SK-N-SH (cell line): ENCODE results near the gene KLF7. TPM values are rescaled to one million over a fixed set of nuclear protein-coding genes. Genes with fewer than 3 reads are reported as not detected.

Experiments used
- CTCF ChIA-PET: fragments of 300-600, 350-600 bp; formaldehyde crosslinking; extraction: SDS; loops from one replicate; lab custom pipeline; 2021; lab: Yijun Ruan, JAX
- POLR2A ChIA-PET: fragments of 350-600 bp; sonication (Branson Sonifier 250); formaldehyde crosslinking; extraction: SDS; loops from one replicate; lab custom pipeline; 2020; ENCODE audit warnings: antibody characterized with exemption, inconsistent platforms; lab: Yijun Ruan, JAX
- DNase-seq: peaks from one replicate; pipeline ENCODE4 v3.0.0; 2012
- H2AFZ ChIP-seq: fragments of 200-600 bp; sonication (generic); 2 replicates; pipeline ENCODE4 v1.8.1; 2016; ENCODE audit warnings: antibody characterized with exemption, mild to moderate bottlenecking, low read depth
- H3F3A ChIP-seq: fragments of 200-600 bp; sonication (generic); replicated peaks from 2 replicates; pipeline ENCODE3; 2016; ENCODE audit warnings: antibody characterized with exemption, mild to moderate bottlenecking; ENCODE audit not compliant: insufficient read depth
- H3K27ac ChIP-seq, 2 experiments: fragments of 200-500 bp in 1 of 2; fragments of 200-600 bp in 1 of 2; sonication (Bioruptor generic) in 1 of 2; sonication (generic), shearing (Covaris generic) in 1 of 2; 2 replicates each; pipeline versions ENCODE4 v1.5.1 to v1.6.1; 2014 to 2016; ENCODE audit warnings: low read depth in 2 of 2, inconsistent platforms in 1 of 2, low read length in 1 of 2, mild to moderate bottlenecking in 1 of 2, mixed read lengths in 1 of 2
- H3K27me3 ChIP-seq: fragments of 200-600 bp; sonication (generic), shearing (Covaris generic); 2 replicates; pipeline ENCODE4 v1.6.1; 2016; ENCODE audit warnings: mixed run types; ENCODE audit not compliant: insufficient read depth
- H3K36me3 ChIP-seq, 2 experiments: fragments of 200-500 bp in 1 of 2; fragments of 200-600 bp in 1 of 2; sonication (Bioruptor generic) in 1 of 2; sonication (generic) in 1 of 2; replicated peaks in 1 of 2; 2 replicates each; pipeline versions ENCODE3 to v1.5.1; 2014 to 2016; ENCODE audit warnings: low read length in 1 of 2, mild to moderate bottlenecking in 1 of 2; ENCODE audit not compliant: insufficient read depth in 2 of 2, control insufficient read depth in 1 of 2
- H3K4me1 ChIP-seq, 2 experiments: fragments of 200-500 bp in 1 of 2; fragments of 200-600 bp in 1 of 2; sonication (Bioruptor generic) in 1 of 2; sonication (generic), shearing (Covaris generic) in 1 of 2; 2 replicates each; pipeline versions ENCODE4 v1.5.1 to v1.6.1; 2014 to 2016; ENCODE audit warnings: low read depth in 1 of 2, low read length in 1 of 2, mixed run types in 1 of 2; ENCODE audit not compliant: insufficient read depth in 2 of 2, control insufficient read depth in 1 of 2
- H3K4me2 ChIP-seq: fragments of 200-600 bp; sonication (generic), shearing (Covaris generic); 2 replicates; pipeline ENCODE4 v1.6.1; 2017; ENCODE audit warnings: mixed run types
- H3K4me3 ChIP-seq, 2 experiments: fragments of 200-500 bp in 1 of 2; fragments of 200-600 bp in 1 of 2; sonication (Bioruptor generic) in 1 of 2; sonication (generic), shearing (Covaris generic) in 1 of 2; 2 replicates each; pipeline versions ENCODE4 v1.5.1 to v1.8.1; 2014 to 2016; ENCODE audit warnings: low read depth in 2 of 2, inconsistent platforms in 1 of 2, low read length in 1 of 2, mild to moderate bottlenecking in 1 of 2, mixed read lengths in 1 of 2, moderate library complexity in 1 of 2
- H3K79me2 ChIP-seq: fragments of 200-600 bp; sonication (generic); 2 replicates; pipeline ENCODE4 v1.8.1; 2017; ENCODE audit warnings: mild to moderate bottlenecking; ENCODE audit not compliant: insufficient read depth
- H3K9ac ChIP-seq: fragments of 200-600 bp; sonication (generic); 2 replicates; pipeline ENCODE4 v1.6.1; 2017; ENCODE audit warnings: mixed run types
- H3K9me2 ChIP-seq: fragments of 200-600 bp; sonication (generic); 2 replicates; pipeline ENCODE4 v1.6.1; 2017; ENCODE audit warnings: mixed run types
- H3K9me3 ChIP-seq: fragments of 200-600 bp; sonication (generic); 2 replicates; pipeline ENCODE4 v1.6.1; 2017; ENCODE audit warnings: mixed run types, mild to moderate bottlenecking, moderate library complexity
- H4K20me1 ChIP-seq: fragments of 200-600 bp; sonication (generic); 2 replicates; pipeline ENCODE4 v1.6.1; 2017; ENCODE audit warnings: mild to moderate bottlenecking, mixed run types; ENCODE audit not compliant: insufficient read depth
- CHD2 ChIP-seq: fragments of 150-350 bp; IDR thresholded peaks from 2 replicates; pipeline ENCODE4 v1.6.1; 2018; ENCODE audit warnings: low read length; ENCODE audit not compliant: partially characterized antibody
- ELF1 ChIP-seq: IDR thresholded peaks from 2 replicates; pipeline ENCODE4 v1.4.0; 2012
- EZH2phosphoT487 ChIP-seq: fragments of 200-600 bp; sonication (generic); IDR thresholded peaks from 2 replicates; pipeline ENCODE4 v1.6.1; 2017; ENCODE audit warnings: low read depth, mixed run types, mild to moderate bottlenecking, antibody characterized with exemption, moderate library complexity, borderline replicate concordance
- FOXJ3 ChIP-seq: sonication (generic); formaldehyde crosslinking; IDR thresholded peaks from 2 replicates; pipeline ENCODE4 v1.5.1; 2020; ENCODE audit warnings: mild to moderate bottlenecking, missing genetic modification reagents
- GABPA ChIP-seq: IDR thresholded peaks from 2 replicates; pipeline ENCODE4 v1.4.0; 2012; ENCODE audit warnings: low read depth, mild to moderate bottlenecking
- GATA2 ChIP-seq: sonication (generic); formaldehyde crosslinking; IDR thresholded peaks from 2 replicates; pipeline ENCODE4 v1.5.0; 2020; ENCODE audit warnings: mild to moderate bottlenecking, missing genetic modification reagents
- MAX ChIP-seq: IDR thresholded peaks from 2 replicates; pipeline ENCODE4 v1.4.0; 2012; ENCODE audit warnings: low read depth
- MEF2A ChIP-seq: IDR thresholded peaks from 2 replicates; pipeline ENCODE4 v1.4.0; 2012; ENCODE audit warnings: low read depth, borderline replicate concordance
- MXI1 ChIP-seq: IDR thresholded peaks from 2 replicates; pipeline ENCODE4 v1.6.1; 2012; ENCODE audit warnings: mild to moderate bottlenecking, low read depth, low read length, improper control_type of control experiment
- NRF1 ChIP-seq: IDR thresholded peaks from 2 replicates; pipeline ENCODE4 v1.6.1; 2012; ENCODE audit warnings: low read depth, mild to moderate bottlenecking, low read length
- POLR2AphosphoS5 ChIP-seq: IDR thresholded peaks from 2 replicates; pipeline ENCODE4 v1.6.1; 2012; ENCODE audit warnings: low read depth, low read length
- RCOR1 ChIP-seq: fragments of 150-350 bp; IDR thresholded peaks from 2 replicates; pipeline ENCODE4 v1.6.1; 2017; ENCODE audit warnings: antibody characterized with exemption, low read length
- RFX5 ChIP-seq: IDR thresholded peaks from 2 replicates; pipeline ENCODE4 v1.6.1; 2012; ENCODE audit warnings: mild to moderate bottlenecking, improper control_type of control experiment, low read length
- SIN3A ChIP-seq: IDR thresholded peaks from 2 replicates; pipeline ENCODE4 v1.6.1; 2012; ENCODE audit warnings: low read depth, mild to moderate bottlenecking, low read length, moderate library complexity, borderline replicate concordance
- SMC3 ChIP-seq: IDR thresholded peaks from 2 replicates; pipeline ENCODE4 v1.6.1; 2012; ENCODE audit warnings: low read depth, low read length, improper control_type of control experiment
- TAF1 ChIP-seq: IDR thresholded peaks from 2 replicates; pipeline ENCODE4 v1.6.1; 2012; ENCODE audit warnings: low read depth, mild to moderate bottlenecking, low read length, moderate library complexity, borderline replicate concordance
- TCF12 ChIP-seq: IDR thresholded peaks from 2 replicates; pipeline ENCODE4 v1.4.0; 2012
- WGBS: methylation state at CpG from one replicate; pipeline ENCODE4 v1.1.6; 2017; ENCODE audit warnings: low lambda C conversion rate; 5-methylcytosine and 5-hydroxymethylcytosine counted together
- polyA plus RNA-seq, 3 experiments: library from polyadenylated mRNA; depleted of rRNA; stranded (reverse); fragments of >200 nt; gene quantifications; 2 replicates each; pipeline ENCODE4 v1.2.3, GENCODE V29; 2012
- TF ChIP-seq, protein P1 (sequence below): IDR thresholded peaks from 2 replicates; pipeline ENCODE4 v1.4.0; 2012; ENCODE audit warnings: low read depth, borderline replicate concordance
- TF ChIP-seq, protein P2 (sequence below): fragments of 200-600 bp; sonication (generic); IDR thresholded peaks from 2 replicates; pipeline ENCODE4 v1.6.1; 2017; ENCODE audit warnings: antibody characterized with exemption, mild to moderate bottlenecking, moderate library complexity
- TF ChIP-seq, protein P3 (sequence below): fragments of 150-350 bp; IDR thresholded peaks from 2 replicates; pipeline ENCODE4 v1.6.1; 2017; ENCODE audit warnings: antibody characterized with exemption, low read length, low read depth, borderline replicate concordance
- TF ChIP-seq, protein P4 (sequence below): IDR thresholded peaks from 2 replicates; pipeline ENCODE4 v1.4.0; 2012; ENCODE audit warnings: low read depth, borderline replicate concordance

The KLF7 gene
- polyA plus RNA-seq, 1 of the 3 experiments (the other 2 are of a cell fraction) = 7.5 TPM

GRCh38 chr2:207122651-207123334 lies 43.0 kb downstream of the KLF7 start (continued):
- TF ChIP-seq MAX (no peak), GABPA (no peak), CHD2 (no peak), EZH2phosphoT487 (no peak)
- TF ChIP-seq, protein P1, sequence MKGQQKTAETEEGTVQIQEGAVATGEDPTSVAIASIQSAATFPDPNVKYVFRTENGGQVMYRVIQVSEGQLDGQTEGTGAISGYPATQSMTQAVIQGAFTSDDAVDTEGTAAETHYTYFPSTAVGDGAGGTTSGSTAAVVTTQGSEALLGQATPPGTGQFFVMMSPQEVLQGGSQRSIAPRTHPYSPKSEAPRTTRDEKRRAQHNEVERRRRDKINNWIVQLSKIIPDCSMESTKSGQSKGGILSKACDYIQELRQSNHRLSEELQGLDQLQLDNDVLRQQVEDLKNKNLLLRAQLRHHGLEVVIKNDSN = no peak
- TF ChIP-seq, protein P2, sequence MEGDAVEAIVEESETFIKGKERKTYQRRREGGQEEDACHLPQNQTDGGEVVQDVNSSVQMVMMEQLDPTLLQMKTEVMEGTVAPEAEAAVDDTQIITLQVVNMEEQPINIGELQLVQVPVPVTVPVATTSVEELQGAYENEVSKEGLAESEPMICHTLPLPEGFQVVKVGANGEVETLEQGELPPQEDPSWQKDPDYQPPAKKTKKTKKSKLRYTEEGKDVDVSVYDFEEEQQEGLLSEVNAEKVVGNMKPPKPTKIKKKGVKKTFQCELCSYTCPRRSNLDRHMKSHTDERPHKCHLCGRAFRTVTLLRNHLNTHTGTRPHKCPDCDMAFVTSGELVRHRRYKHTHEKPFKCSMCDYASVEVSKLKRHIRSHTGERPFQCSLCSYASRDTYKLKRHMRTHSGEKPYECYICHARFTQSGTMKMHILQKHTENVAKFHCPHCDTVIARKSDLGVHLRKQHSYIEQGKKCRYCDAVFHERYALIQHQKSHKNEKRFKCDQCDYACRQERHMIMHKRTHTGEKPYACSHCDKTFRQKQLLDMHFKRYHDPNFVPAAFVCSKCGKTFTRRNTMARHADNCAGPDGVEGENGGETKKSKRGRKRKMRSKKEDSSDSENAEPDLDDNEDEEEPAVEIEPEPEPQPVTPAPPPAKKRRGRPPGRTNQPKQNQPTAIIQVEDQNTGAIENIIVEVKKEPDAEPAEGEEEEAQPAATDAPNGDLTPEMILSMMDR = no peak
- TF ChIP-seq, all 33 proteins: peak for 0

DNA sequence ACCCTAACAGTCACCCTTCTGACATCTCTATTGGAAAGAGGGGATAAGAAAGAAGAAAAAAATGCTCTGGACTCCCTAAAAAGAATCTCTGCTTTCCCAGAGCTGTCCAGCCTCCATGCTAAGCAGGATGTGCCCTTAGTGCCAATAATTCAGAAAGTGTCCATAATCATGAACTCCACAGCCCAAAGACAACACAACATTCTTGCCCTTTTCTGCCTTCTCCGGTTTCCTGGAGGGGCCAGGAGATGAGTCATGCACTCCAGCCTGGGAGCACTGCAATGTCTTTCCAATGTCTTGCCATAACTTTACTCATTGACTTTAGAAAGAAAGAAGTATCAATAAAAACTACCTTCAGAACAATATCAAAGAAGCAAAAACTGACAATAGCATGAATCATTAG lies 44.0 kb downstream of the KLF7 start:
- WGBS = 5% methylated on average over 1 of the region's 1 CpG
- no peak for TF ChIP-seq RFX5
- TF ChIP-seq ELF1 = no peak
- no peak for TF ChIP-seq RCOR1
- TF ChIP-seq GATA2 (CRISPR knock-in tag) = no peak
- no peak for TF ChIP-seq TAF1
- TF ChIP-seq MXI1 = no peak
- TF ChIP-seq SMC3 = no peak
- TF ChIP-seq GABPA = no peak
- TF ChIP-seq, protein P2 = no peak
- TF ChIP-seq, protein P1 = no peak
- 0 out of 2 replicates have a peak, but pooled peaks have one; percentile 24 for TF ChIP-seq SIN3A
- no peak for TF ChIP-seq FOXJ3 (CRISPR knock-in tag)
- 0 out of 2 replicates have a peak, but pooled peaks have one; percentile 4 for TF ChIP-seq MEF2A
- TF ChIP-seq, protein P3, sequence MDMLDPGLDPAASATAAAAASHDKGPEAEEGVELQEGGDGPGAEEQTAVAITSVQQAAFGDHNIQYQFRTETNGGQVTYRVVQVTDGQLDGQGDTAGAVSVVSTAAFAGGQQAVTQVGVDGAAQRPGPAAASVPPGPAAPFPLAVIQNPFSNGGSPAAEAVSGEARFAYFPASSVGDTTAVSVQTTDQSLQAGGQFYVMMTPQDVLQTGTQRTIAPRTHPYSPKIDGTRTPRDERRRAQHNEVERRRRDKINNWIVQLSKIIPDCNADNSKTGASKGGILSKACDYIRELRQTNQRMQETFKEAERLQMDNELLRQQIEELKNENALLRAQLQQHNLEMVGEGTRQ = no peak
- TF ChIP-seq POLR2AphosphoS5 = no peak
- no peak for TF ChIP-seq CHD2
- TF ChIP-seq, protein P4, sequence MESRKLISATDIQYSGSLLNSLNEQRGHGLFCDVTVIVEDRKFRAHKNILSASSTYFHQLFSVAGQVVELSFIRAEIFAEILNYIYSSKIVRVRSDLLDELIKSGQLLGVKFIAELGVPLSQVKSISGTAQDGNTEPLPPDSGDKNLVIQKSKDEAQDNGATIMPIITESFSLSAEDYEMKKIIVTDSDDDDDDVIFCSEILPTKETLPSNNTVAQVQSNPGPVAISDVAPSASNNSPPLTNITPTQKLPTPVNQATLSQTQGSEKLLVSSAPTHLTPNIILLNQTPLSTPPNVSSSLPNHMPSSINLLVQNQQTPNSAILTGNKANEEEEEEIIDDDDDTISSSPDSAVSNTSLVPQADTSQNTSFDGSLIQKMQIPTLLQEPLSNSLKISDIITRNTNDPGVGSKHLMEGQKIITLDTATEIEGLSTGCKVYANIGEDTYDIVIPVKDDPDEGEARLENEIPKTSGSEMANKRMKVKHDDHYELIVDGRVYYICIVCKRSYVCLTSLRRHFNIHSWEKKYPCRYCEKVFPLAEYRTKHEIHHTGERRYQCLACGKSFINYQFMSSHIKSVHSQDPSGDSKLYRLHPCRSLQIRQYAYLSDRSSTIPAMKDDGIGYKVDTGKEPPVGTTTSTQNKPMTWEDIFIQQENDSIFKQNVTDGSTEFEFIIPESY = no peak
- no peak for TF ChIP-seq NRF1
- TF ChIP-seq TCF12 = peak; percentile 56

More for the DNA sequence above, 44.0 kb downstream of the KLF7 start:
- POLR2A ChIA-PET = no interaction called here
- Histone ChIP-seq H3K36me3 (peaks cover 27 to 57% of the 10 kb centered on the region in 2 experiments), H3K27ac (peak overlapping the region; percentile 69 to 86), H3K4me3 (no peak overlapping the region), H3K9ac (no peak overlapping the region), H4K20me1 (peaks cover 100% of the 10 kb centered on the region), H3K27me3 (no peaks in the 10 kb centered on the region), H3K9me2 (no peaks in the 10 kb centered on the region), H2AFZ (no peak overlapping the region), H3K79me2 (peaks cover 99% of the 10 kb centered on the region), H3K9me3 (no peaks in the 10 kb centered on the region), H3K4me1 (peaks cover 39 to 47% of the 10 kb centered on the region in 2 experiments), H3F3A (peaks cover 33% of the 10 kb centered on the region), H3K4me2 (peak overlapping the region; percentile 51)
- CTCF ChIA-PET = interaction anchor here (0.8 to 1.3 kb wide), 3 partner anchors 14 to 351 kb away, joined by 3 to 4 read pairs (median 4); no protein-coding TSS in a partner anchor
- DNase-seq = no peak
